Measurements from ENCODE around the gene SDCBP2. TPM values are rescaled to one million over a fixed set of nuclear protein-coding genes. Genes with fewer than 3 reads are reported as not detected.
"Not testable (repeated sequence)": the region's sequence is repeated elsewhere in the genome, so short reads cannot be mapped to it uniquely, and the experiment has no call there.

Gene SDCBP2
- total RNA-seq, 1 donor from 2014 or later, result 4.6 TPM

- TF ChIP-seq EZH2 (IDR thresholded peaks at IDR 0.05; ENCODE audit: insufficient read depth, low read length) (no peak), CTCF (IDR thresholded peaks at IDR 0.05; ENCODE audit: insufficient read depth, low read depth, low read length) (no peak)
- FAIRE-seq (no peak), DNase-seq (ENCODE audit: low read depth) (no peak)
- Histone ChIP-seq H3K4me2 (ENCODE audit: low read length) (no peak overlapping the region), H3K79me2 (ENCODE audit: insufficient read depth, low read length) (no peaks in the 10 kb centered on the region), H3K27ac (ENCODE audit: low read depth, low read length) (no peak overlapping the region), H4K20me1 (ENCODE audit: insufficient read depth, low read length) (peaks cover 13% of the 10 kb centered on the region), H3K27me3 (ENCODE audit: insufficient read depth, low read length) (no peaks in the 10 kb centered on the region), H3K4me3 (ENCODE audit: insufficient read depth, low read depth, low read length) (no peak overlapping the region), H2AFZ (ENCODE audit: low read depth, low read length) (no peak overlapping the region), H3K36me3 (ENCODE audit: insufficient read depth, low read length) (no peaks in the 10 kb centered on the region), H3K9ac (ENCODE audit: low read length) (no peak overlapping the region), H3K4me1 (ENCODE audit: insufficient read depth, low read length) (peaks cover 12% of the 10 kb centered on the region), H3K9me3 (ENCODE audit: insufficient read depth, low read depth, low read length) (no peaks in the 10 kb centered on the region)
- Mint-ChIP-seq H3K4me1 (ENCODE audit: low read depth, unreplicated experiment) (peaks cover 16% of the 10 kb centered on the region), H3K4me3 (ENCODE audit: unreplicated experiment) (no peak overlapping the region), H3K9me3 (ENCODE audit: unreplicated experiment) (no peaks in the 10 kb centered on the region), H3K36me3 (ENCODE audit: low read depth, unreplicated experiment) (peaks cover 8% of the 10 kb centered on the region), H3K27me3 (ENCODE audit: low read depth, unreplicated experiment) (no peaks in the 10 kb centered on the region), H3K27ac (ENCODE audit: unreplicated experiment) (no peak overlapping the region)
Measured at GRCh38 chr20:1345756-1346093, 16.8 kb upstream of the SDCBP2 start.

- H3K36me3 ChIP-seq (ENCODE audit: insufficient read depth, low read length), result no peaks in the 10 kb centered on the region
- no peaks in the 10 kb centered on the region for H3K9me3 ChIP-seq (ENCODE audit: insufficient read depth, low read depth, low read length)
- H3K27me3 ChIP-seq (ENCODE audit: insufficient read depth, low read length), result no peaks in the 10 kb centered on the region
- no peak overlapping the region for H3K4me3 ChIP-seq (ENCODE audit: insufficient read depth, low read depth, low read length)
- H3K36me3 Mint-ChIP-seq (ENCODE audit: low read depth, unreplicated experiment), result peaks cover 3% of the 10 kb centered on the region
- no peak for TF ChIP-seq EZH2 (IDR thresholded peaks at IDR 0.05; ENCODE audit: insufficient read depth, low read length)
- TF ChIP-seq CTCF (IDR thresholded peaks at IDR 0.05; ENCODE audit: insufficient read depth, low read depth, low read length), result no peak
- no peak for FAIRE-seq
- no peaks in the 10 kb centered on the region for H3K79me2 ChIP-seq (ENCODE audit: insufficient read depth, low read length)
- no peak overlapping the region for H3K27ac ChIP-seq (ENCODE audit: low read depth, low read length)
- H3K27ac Mint-ChIP-seq (ENCODE audit: unreplicated experiment), result peak overlapping the region; percentile 28
- H3K9me3 Mint-ChIP-seq (ENCODE audit: unreplicated experiment), result no peaks in the 10 kb centered on the region
- peaks cover 12% of the 10 kb centered on the region for H3K4me1 ChIP-seq (ENCODE audit: insufficient read depth, low read length)
- H3K4me2 ChIP-seq (ENCODE audit: low read length), result no peak overlapping the region
- no peak overlapping the region for H3K9ac ChIP-seq (ENCODE audit: low read length)
- no peak for DNase-seq (ENCODE audit: low read depth)
- H3K4me1 Mint-ChIP-seq (ENCODE audit: low read depth, unreplicated experiment), result peaks cover 16% of the 10 kb centered on the region
- H2AFZ ChIP-seq (ENCODE audit: low read depth, low read length), result no peak overlapping the region
- peaks cover 10% of the 10 kb centered on the region for H4K20me1 ChIP-seq (ENCODE audit: insufficient read depth, low read length)
- no peak overlapping the region for H3K4me3 Mint-ChIP-seq (ENCODE audit: unreplicated experiment)
- no peaks in the 10 kb centered on the region for H3K27me3 Mint-ChIP-seq (ENCODE audit: low read depth, unreplicated experiment)
Measured at GRCh38 chr20:1345030-1345755, 16.3 kb upstream of the SDCBP2 start.

- H4K20me1 ChIP-seq (ENCODE audit: insufficient read depth, low read length); FAIRE-seq; H3K9me3 Mint-ChIP-seq (ENCODE audit: unreplicated experiment); H3K79me2 ChIP-seq (ENCODE audit: insufficient read depth, low read length); H3K27ac ChIP-seq (ENCODE audit: low read depth, low read length); H3K36me3 ChIP-seq (ENCODE audit: insufficient read depth, low read length); H3K9me3 ChIP-seq (ENCODE audit: insufficient read depth, low read depth, low read length); H3K4me3 ChIP-seq (ENCODE audit: insufficient read depth, low read depth, low read length); H3K27ac Mint-ChIP-seq (ENCODE audit: unreplicated experiment); H3K27me3 ChIP-seq (ENCODE audit: insufficient read depth, low read length); H3K36me3 Mint-ChIP-seq (ENCODE audit: low read depth, unreplicated experiment); H3K4me3 Mint-ChIP-seq (ENCODE audit: unreplicated experiment); DNase-seq (ENCODE audit: low read depth); H3K4me2 ChIP-seq (ENCODE audit: low read length); H2AFZ ChIP-seq (ENCODE audit: low read depth, low read length); H3K27me3 Mint-ChIP-seq (ENCODE audit: low read depth, unreplicated experiment); H3K9ac ChIP-seq (ENCODE audit: low read length): not testable (repeated sequence)
- H3K4me1 ChIP-seq (ENCODE audit: insufficient read depth, low read length), result peaks cover 12% of the 10 kb centered on the region
- peaks cover 16% of the 10 kb centered on the region for H3K4me1 Mint-ChIP-seq (ENCODE audit: low read depth, unreplicated experiment)
Measured at GRCh38 chr20:1343446-1344124, 14.6 kb upstream of the SDCBP2 start.

Measured in astrocyte (in vitro differentiated cells and primary cell).